PC-3 (cell line): ENCODE data around the gene RNASE13. TPM values are rescaled to one million over a fixed set of nuclear protein-coding genes. Genes with fewer than 3 reads are reported as not detected.

Experiments
- ATAC-seq: fragments of 200-7000 bp; cut with Tn5 transposase; 2 replicates; pipeline ENCODE4 v1.9.1; 2020; ENCODE audit warnings: mild to moderate bottlenecking, moderate library complexity
- BruUV-seq: library from RNA; stranded (reverse); fragments of 400-500 nt; replicated peaks from 2 replicates; lab custom pipeline; 2021; lab: Mats Ljungman, UMichigan
- CTCF ChIA-PET: fragments of 300-600 bp; sonication (Branson Sonifier 250); formaldehyde crosslinking; loops from one replicate; lab custom pipeline; 2022; ENCODE audit warnings: antibody characterized with exemption; lab: Charles Lee
- POLR2A ChIA-PET: fragments of 300-600 bp; sonication (Branson Sonifier 250); formaldehyde crosslinking; loops from one replicate; lab custom pipeline; 2022; ENCODE audit warnings: antibody characterized with exemption; ENCODE audit not compliant: unreplicated experiment; lab: Charles Lee
- DNase-seq: peaks from one replicate; pipeline ENCODE4 v3.0.0-alpha.2; 2015
- H2AFZ ChIP-seq: fragments of 300-600 bp; sonication (generic); 2 replicates; pipeline ENCODE4 v1.6.0; 2016; ENCODE audit warnings: antibody characterized with exemption, low read length
- H3F3A ChIP-seq: fragments of 300-600 bp; sonication (generic); one replicate; pipeline ENCODE4 v1.6.0; 2017; ENCODE audit warnings: antibody characterized with exemption, low read length, control low read depth, mild to moderate bottlenecking; ENCODE audit not compliant: unreplicated experiment
- H3K27ac ChIP-seq: fragments of 300-600 bp; sonication (generic); 2 replicates; pipeline ENCODE4 v1.5.1; 2016; ENCODE audit warnings: mild to moderate bottlenecking, low read length
- H3K27me3 ChIP-seq: fragments of 300-600 bp; sonication (generic); 2 replicates; pipeline ENCODE4 v1.6.1; 2016; ENCODE audit warnings: low read length, mixed read lengths
- H3K36me3 ChIP-seq: fragments of 300-600 bp; sonication (generic); 2 replicates; pipeline ENCODE4 v1.6.1; 2016; ENCODE audit warnings: low read depth, mixed run types, low read length, mixed read lengths
- H3K4me1 ChIP-seq: fragments of 300-600 bp; sonication (generic); 2 replicates; pipeline ENCODE4 v1.5.1; 2016; ENCODE audit warnings: low read length; ENCODE audit not compliant: insufficient read depth
- H3K4me2 ChIP-seq: fragments of 300-600 bp; sonication (generic); 2 replicates; pipeline ENCODE4 v1.6.0; 2016; ENCODE audit warnings: low read length
- H3K4me3 ChIP-seq: fragments of 300-600 bp; sonication (generic); 2 replicates; pipeline ENCODE4 v1.5.1; 2016; ENCODE audit warnings: mild to moderate bottlenecking, low read length, mixed read lengths
- H3K79me2 ChIP-seq: fragments of 300-600 bp; sonication (generic); 2 replicates; pipeline ENCODE4 v1.6.1; 2017; ENCODE audit warnings: low read length, mixed read lengths
- H3K9ac ChIP-seq: fragments of 300-600 bp; sonication (generic); 2 replicates; pipeline ENCODE4 v1.6.0; 2016; ENCODE audit warnings: mild to moderate bottlenecking, low read length
- H3K9me2 ChIP-seq: fragments of 300-600 bp; sonication (generic); replicated peaks from 2 replicates; pipeline ENCODE4 v1.6.1; 2016; ENCODE audit warnings: mixed run types, low read length, mixed read lengths
- H3K9me3 ChIP-seq: fragments of 300-600 bp; sonication (generic); 2 replicates; pipeline ENCODE4 v1.6.1; 2016; ENCODE audit warnings: low read length, mixed read lengths
- H4K20me1 ChIP-seq: fragments of 300-600 bp; sonication (generic); 2 replicates; pipeline ENCODE4 v1.6.1; 2016; ENCODE audit warnings: low read length, mixed read lengths
- EZH2 ChIP-seq: fragments of 300-600 bp; sonication (generic); IDR thresholded peaks from one replicate; pipeline ENCODE4 v1.6.1; 2017; ENCODE audit warnings: antibody characterized with exemption, mild to moderate bottlenecking, low read length; ENCODE audit not compliant: unreplicated experiment
- EZH2phosphoT487 ChIP-seq: fragments of 300-600 bp; sonication (generic); IDR thresholded peaks from 2 replicates; pipeline ENCODE4 v1.6.1; 2018; ENCODE audit warnings: mild to moderate bottlenecking, antibody characterized with exemption, low read length, borderline replicate concordance
- intact Hi-C: fragments of 100-400 bp; cut with micrococcal nuclease; formaldehyde crosslinking; loops from 2 replicates; pipeline ENCODE4 v1.9.0; 2023
- total RNA-seq: library from RNA; depleted of rRNA; stranded (reverse); fragments of >200 nt; gene quantifications from 2 replicates; pipeline ENCODE4 v1.2.3, GENCODE V29; 2014
- TF ChIP-seq, protein P1 (sequence below): fragments of 300-600 bp; sonication (generic); conservative IDR thresholded peaks from 2 replicates; pipeline ENCODE4 v1.5.1; 2017; ENCODE audit warnings: antibody characterized with exemption, low read depth, mild to moderate bottlenecking, low read length

The RNASE13 gene
- total RNA-seq, 1 experiment from 2014 or later = not detected

DNA sequence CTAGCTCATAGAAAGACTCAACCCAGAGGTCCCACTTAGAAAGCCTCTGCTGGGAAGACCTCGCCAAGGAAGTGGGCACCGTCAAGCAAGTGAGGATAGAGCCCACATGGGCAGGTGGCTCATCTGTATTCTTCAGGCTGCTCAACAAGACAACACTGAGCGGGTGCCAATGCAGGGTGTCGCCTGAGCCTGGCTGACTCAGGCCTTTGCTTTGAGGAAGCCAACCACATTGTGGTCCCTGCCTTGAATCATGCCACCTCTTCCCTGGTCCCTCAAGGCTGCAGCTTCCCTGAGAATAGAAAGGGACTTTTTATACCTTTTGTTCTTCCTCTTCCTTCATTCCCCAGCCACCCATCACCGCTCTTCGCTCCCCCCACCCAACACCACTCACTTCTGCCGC is 2.1 kb upstream of the RNASE13 start:
- intact Hi-C loops = no loop called here
- Histone ChIP-seq H3K27ac (no peak overlapping the region), H3K9me3 (no peaks in the 10 kb centered on the region), H3K4me3 (no peak overlapping the region), H3F3A (no peaks in the 10 kb centered on the region), H3K4me1 (no peaks in the 10 kb centered on the region), H4K20me1 (no peaks in the 10 kb centered on the region), H3K4me2 (no peak overlapping the region), H2AFZ (no peak overlapping the region), H3K9ac (no peak overlapping the region), H3K9me2 (no peaks in the 10 kb centered on the region), H3K36me3 (no peaks in the 10 kb centered on the region), H3K79me2 (no peaks in the 10 kb centered on the region), H3K27me3 (peaks cover 65% of the 10 kb centered on the region)
- DNase-seq (peak; percentile 32), ATAC-seq (no peak)
- ChIA-PET CTCF (no interaction called here), POLR2A (interaction anchor here (0.6 kb wide), 1 partner anchor 1218 kb away, joined by 4 read pairs; no protein-coding TSS in a partner anchor)
- TF ChIP-seq, protein P1, sequence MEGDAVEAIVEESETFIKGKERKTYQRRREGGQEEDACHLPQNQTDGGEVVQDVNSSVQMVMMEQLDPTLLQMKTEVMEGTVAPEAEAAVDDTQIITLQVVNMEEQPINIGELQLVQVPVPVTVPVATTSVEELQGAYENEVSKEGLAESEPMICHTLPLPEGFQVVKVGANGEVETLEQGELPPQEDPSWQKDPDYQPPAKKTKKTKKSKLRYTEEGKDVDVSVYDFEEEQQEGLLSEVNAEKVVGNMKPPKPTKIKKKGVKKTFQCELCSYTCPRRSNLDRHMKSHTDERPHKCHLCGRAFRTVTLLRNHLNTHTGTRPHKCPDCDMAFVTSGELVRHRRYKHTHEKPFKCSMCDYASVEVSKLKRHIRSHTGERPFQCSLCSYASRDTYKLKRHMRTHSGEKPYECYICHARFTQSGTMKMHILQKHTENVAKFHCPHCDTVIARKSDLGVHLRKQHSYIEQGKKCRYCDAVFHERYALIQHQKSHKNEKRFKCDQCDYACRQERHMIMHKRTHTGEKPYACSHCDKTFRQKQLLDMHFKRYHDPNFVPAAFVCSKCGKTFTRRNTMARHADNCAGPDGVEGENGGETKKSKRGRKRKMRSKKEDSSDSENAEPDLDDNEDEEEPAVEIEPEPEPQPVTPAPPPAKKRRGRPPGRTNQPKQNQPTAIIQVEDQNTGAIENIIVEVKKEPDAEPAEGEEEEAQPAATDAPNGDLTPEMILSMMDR = no peak
- TF ChIP-seq EZH2 (no peak), EZH2phosphoT487 (no peak)
- no TSS peak for BruUV-seq

DNA sequence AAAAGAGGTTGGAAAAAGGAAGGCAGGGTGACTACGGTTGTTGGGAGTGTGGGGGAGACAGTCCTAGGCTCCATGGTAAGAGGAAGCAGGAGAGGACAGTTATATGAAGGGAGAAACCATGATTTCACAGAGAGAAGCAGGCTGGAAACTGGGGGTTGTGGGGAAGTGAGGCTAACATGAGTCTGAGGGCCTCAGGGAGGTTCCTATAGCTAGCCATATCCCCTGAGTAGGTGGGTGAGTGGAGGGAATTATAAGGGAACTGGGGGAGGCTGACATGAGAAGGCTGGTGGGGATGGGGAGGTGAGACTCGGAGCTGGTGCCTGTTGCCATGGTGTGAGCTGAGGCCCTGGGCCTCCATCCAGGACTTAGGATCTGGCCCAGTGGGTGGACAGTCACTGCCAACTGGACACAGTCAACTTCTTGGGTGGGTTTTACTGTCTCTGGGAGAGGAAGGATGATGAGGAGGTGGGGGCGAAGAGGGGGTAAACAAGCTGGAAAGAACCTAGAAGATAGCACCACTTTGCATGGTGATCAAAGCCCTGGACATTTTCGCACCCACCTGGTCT is 1.4 kb downstream of the RNASE13 start:
- ATAC-seq = no peak
- POLR2A ChIA-PET = no interaction called here
- Histone ChIP-seq H3K4me2 (no peak overlapping the region), H3K4me3 (no peak overlapping the region), H2AFZ (no peak overlapping the region), H3K9ac (no peak overlapping the region), H3K9me3 (no peaks in the 10 kb centered on the region), H3K27ac (no peak overlapping the region), H3F3A (no peaks in the 10 kb centered on the region), H3K9me2 (no peaks in the 10 kb centered on the region), H3K79me2 (no peaks in the 10 kb centered on the region), H4K20me1 (no peaks in the 10 kb centered on the region), H3K27me3 (peaks cover 93% of the 10 kb centered on the region), H3K4me1 (no peaks in the 10 kb centered on the region), H3K36me3 (no peaks in the 10 kb centered on the region)
- intact Hi-C loops = no loop called here
- no peak for DNase-seq
- BruUV-seq = no TSS peak
- TF ChIP-seq EZH2phosphoT487 (no peak), EZH2 (no peak)
- TF ChIP-seq, protein P1 = no peak
- CTCF ChIA-PET = no interaction called here

- peaks cover 86% of the 10 kb centered on the region for H3K27me3 ChIP-seq
- DNase-seq (no peak), ATAC-seq (no peak)
- no peak overlapping the region for H3K27ac ChIP-seq
- H3K9me3 ChIP-seq = no peaks in the 10 kb centered on the region
- CTCF ChIA-PET = no interaction called here
- H3K79me2 ChIP-seq = no peaks in the 10 kb centered on the region
- POLR2A ChIA-PET = no interaction called here
- TF ChIP-seq, protein P1 = no peak
- TF ChIP-seq EZH2phosphoT487 = no peak
- TF ChIP-seq EZH2 = no peak
- H3F3A ChIP-seq = no peaks in the 10 kb centered on the region
- H3K4me2 ChIP-seq = no peak overlapping the region
- BruUV-seq = no TSS peak
- H3K4me1 ChIP-seq = no peaks in the 10 kb centered on the region
- no peak overlapping the region for H3K4me3 ChIP-seq
- H3K9ac ChIP-seq = no peak overlapping the region
- H4K20me1 ChIP-seq = no peaks in the 10 kb centered on the region
- no peak overlapping the region for H2AFZ ChIP-seq
- no peaks in the 10 kb centered on the region for H3K36me3 ChIP-seq
- no peaks in the 10 kb centered on the region for H3K9me2 ChIP-seq
- intact Hi-C loops = no loop called here
Measured at GRCh38 chr14:21032326-21033132, 2.1 kb downstream of the RNASE13 start.
